Kidney (tissue), 14 donors: ENCODE results near the gene TRIM50. TPM values are rescaled to one million over a fixed set of nuclear protein-coding genes. Genes with fewer than 3 reads are reported as not detected.

Experiments
- DNase-seq, 5 donors: peaks; one replicate each; pipeline ENCODE4 v3.0.0-alpha.2; 2013 to 2020
- FAIRE-seq: peaks from 2 replicates; lab custom pipeline; 2012; peaks lifted over from hg19 to GRCh38; lab: Jason Lieb, UNC
- H3K27ac ChIP-seq, 2 donors: one replicate each; pipeline ENCODE4 v1.7.0; 2013; ENCODE audit warnings: low read depth in 2 of 2, low read length in 2 of 2, inconsistent platforms in 1 of 2
- H3K27me3 ChIP-seq: one replicate; pipeline ENCODE4 v1.7.1; 2013; ENCODE audit warnings: low read length, inconsistent platforms; ENCODE audit not compliant: control insufficient read depth, insufficient read depth
- H3K36me3 ChIP-seq, 3 donors: one replicate each; pipeline versions ENCODE4 v1.7.0 to v1.7.1; 2013; ENCODE audit warnings: low read length in 3 of 3, control low read depth in 1 of 3, inconsistent platforms in 1 of 3; ENCODE audit not compliant: insufficient read depth in 3 of 3, control insufficient read depth in 2 of 3
- H3K4me1 ChIP-seq, 3 donors: one replicate each; pipeline versions ENCODE4 v1.7.0 to v1.7.1; 2013; ENCODE audit warnings: low read length in 3 of 3, inconsistent platforms in 1 of 3, low read depth in 1 of 3; ENCODE audit not compliant: control insufficient read depth in 2 of 3, insufficient read depth in 2 of 3
- H3K4me3 ChIP-seq, 3 donors: one replicate each; pipeline versions ENCODE4 v1.7.0 to v1.8.1; 2013; ENCODE audit warnings: low read length in 3 of 3, control low read depth in 1 of 3, inconsistent platforms in 1 of 3
- H3K9ac ChIP-seq, 3 donors: one replicate each; pipeline versions ENCODE4 v1.7.0 to v1.7.1; 2013; ENCODE audit warnings: low read length in 3 of 3, control low read depth in 1 of 3, inconsistent platforms in 1 of 3
- H3K9me3 ChIP-seq, 3 donors: one replicate each; pipeline versions ENCODE4 v1.7.0 to v1.7.1; 2013; ENCODE audit warnings: low read length in 3 of 3, control low read depth in 1 of 3, inconsistent platforms in 1 of 3; ENCODE audit not compliant: control insufficient read depth in 2 of 3, insufficient read depth in 1 of 3
- CTCF ChIP-seq: IDR thresholded peaks from 3 replicates; pipeline ENCODE4 v1.5.1; 2012; ENCODE audit warnings: mild to moderate bottlenecking, moderate library complexity, borderline replicate concordance; ENCODE audit not compliant: insufficient read depth; ENCODE audit errors: extremely low read depth
- intact Hi-C: fragments of 100-400 bp; cut with DNase I; formaldehyde crosslinking; loops from one replicate; pipeline ENCODE4 v1.11.1; 2022
- polyA plus RNA-seq: library from polyadenylated mRNA; stranded (reverse); fragments of 350-450 nt; fragmentation: Illumina TruSeq; extraction: RNeasy Lipid Tissue Mini Kit (QIAGEN cat#74804); gene quantifications from one replicate; pipeline ENCODE4 v1.2.3, GENCODE V29; 2014; ENCODE audit warnings: low read depth, low replicate concordance; ENCODE audit not compliant: insufficient read depth
- total RNA-seq: library from RNA; stranded (reverse); fragmentation: NEBNext Ultra II Directional; extraction: Animal tissue kit (Norgen Biotek cat#: 25700); gene quantifications from one replicate; pipeline ENCODE4 v1.2.1, GENCODE V29; 2021
- donor health status: control.
- donor health status: control.
- donor health status: control.
- donor health status: control.
- donor health status: control.
- donor health status: DM: yes; HTN: yes; CAD: no.
- donor health status: Normal renal cell carcinoma (clear cell type).

TRIM50 gene
- total and polyA plus RNA-seq, 2 donors from 2014 or later = 0.19 to 14.0 TPM

GRCh38 chr7:73354821-73355220, 26.9 kb upstream of the TRIM50 start:
- Histone ChIP-seq H3K9me3 (no peaks in the 10 kb centered on the region), H3K4me3 (no peak overlapping the region), H3K27me3 (no peaks in the 10 kb centered on the region), H3K36me3 (no peaks in the 10 kb centered on the region), H3K4me1 (peaks cover 0 to 6% (median 0%) of the 10 kb centered on the region in 3 donors), H3K27ac (no peak overlapping the region), H3K9ac (no peak overlapping the region)
- no peak for DNase-seq
- FAIRE-seq = no peak
- TF ChIP-seq CTCF = no peak
- intact Hi-C loops = no loop called here

DNA sequence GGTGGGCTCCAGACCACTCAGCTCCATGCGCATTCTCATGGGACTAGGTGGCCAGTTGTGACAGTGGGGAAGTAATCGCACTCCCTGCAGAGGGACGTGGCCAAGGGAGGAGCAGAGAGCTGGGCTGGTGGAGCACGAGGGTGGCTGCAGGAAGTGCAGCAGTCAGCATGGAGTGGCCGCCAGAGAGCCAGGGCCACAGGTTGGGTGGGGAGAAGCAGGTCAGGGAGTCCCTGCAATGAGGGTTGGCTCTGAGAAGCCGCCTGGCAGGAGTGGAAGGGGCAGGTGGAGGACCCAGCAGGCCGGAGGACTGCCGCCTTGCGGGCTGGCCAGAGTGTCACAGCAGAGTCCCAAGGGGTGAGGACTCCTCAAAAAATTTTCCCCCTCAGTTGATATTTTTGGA, 26.3 kb upstream of the TRIM50 start:
- Histone ChIP-seq H3K9ac (no peak overlapping the region), H3K27ac (no peak overlapping the region), H3K36me3 (no peaks in the 10 kb centered on the region), H3K4me1 (peaks cover 0 to 6% (median 0%) of the 10 kb centered on the region in 3 donors), H3K4me3 (no peak overlapping the region), H3K9me3 (no peaks in the 10 kb centered on the region), H3K27me3 (no peaks in the 10 kb centered on the region)
- FAIRE-seq (no peak), DNase-seq (peak in 1 of 5 donors; percentile 57)
- TF ChIP-seq CTCF = no peak
- intact Hi-C loops = no loop called here

DNA sequence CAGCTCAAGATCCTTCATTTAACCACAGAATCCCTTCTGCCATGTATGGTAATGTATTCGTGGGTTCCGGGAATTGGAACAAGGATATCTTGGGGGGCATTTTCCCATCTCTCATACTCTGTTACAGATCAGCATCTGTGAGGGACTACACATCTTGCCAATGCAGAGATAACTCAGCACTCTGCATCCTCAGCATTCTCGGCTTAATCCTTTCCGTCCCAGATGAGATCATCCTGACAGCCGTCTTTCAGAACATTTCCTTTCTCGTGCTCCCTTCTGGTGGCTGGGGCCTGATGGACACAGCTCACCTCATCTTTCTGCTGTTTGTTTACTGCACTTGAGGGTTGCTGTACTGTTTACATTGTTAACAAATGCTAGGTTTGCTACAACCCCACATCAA, 25.4 kb upstream of the TRIM50 start:
- DNase-seq (peak in 1 of 5 donors; percentile 0), FAIRE-seq (no peak)
- Histone ChIP-seq H3K27me3 (no peaks in the 10 kb centered on the region), H3K4me1 (peaks cover 0 to 3% (median 0%) of the 10 kb centered on the region in 3 donors), H3K27ac (no peak overlapping the region), H3K9ac (no peak overlapping the region), H3K9me3 (no peaks in the 10 kb centered on the region), H3K36me3 (no peaks in the 10 kb centered on the region), H3K4me3 (no peak overlapping the region)
- intact Hi-C loops = no loop called here
- TF ChIP-seq CTCF = no peak

DNA sequence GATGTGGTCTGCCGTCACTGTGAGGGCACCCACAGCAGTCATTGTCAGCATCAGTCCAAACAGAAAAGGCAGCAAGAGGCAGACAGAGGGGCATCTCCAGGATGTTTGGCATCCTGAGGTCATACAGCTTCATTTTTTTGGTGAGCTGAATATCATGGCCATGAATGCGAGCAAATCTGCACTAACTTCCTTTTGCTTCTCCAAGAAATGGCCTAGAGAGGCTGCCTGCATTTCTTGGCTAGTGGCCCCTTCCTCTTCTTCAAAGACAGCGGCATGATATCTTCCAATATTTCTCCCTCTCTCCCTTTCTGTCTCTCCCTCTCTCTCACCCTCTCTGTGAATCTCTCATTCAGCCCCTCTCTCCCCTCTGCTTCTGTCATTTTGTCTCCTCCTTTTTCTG, 24.9 kb upstream of the TRIM50 start:
- no peaks in the 10 kb centered on the region for H3K36me3 ChIP-seq
- no peaks in the 10 kb centered on the region for H3K27me3 ChIP-seq
- no peak overlapping the region for H3K9ac ChIP-seq
- intact Hi-C loops = no loop called here
- no peak overlapping the region for H3K27ac ChIP-seq
- no peak for TF ChIP-seq CTCF
- H3K4me1 ChIP-seq = no peaks in the 10 kb centered on the region
- H3K4me3 ChIP-seq = no peak overlapping the region
- no peak for DNase-seq
- FAIRE-seq = no peak
- no peaks in the 10 kb centered on the region for H3K9me3 ChIP-seq
